ENCODE measurements around the gene A4GNT.
"Not testable (repeated sequence)": the region's sequence is repeated elsewhere in the genome, so short reads cannot be mapped to it uniquely, and the experiment has no call there.

A4GNT gene

DNA sequence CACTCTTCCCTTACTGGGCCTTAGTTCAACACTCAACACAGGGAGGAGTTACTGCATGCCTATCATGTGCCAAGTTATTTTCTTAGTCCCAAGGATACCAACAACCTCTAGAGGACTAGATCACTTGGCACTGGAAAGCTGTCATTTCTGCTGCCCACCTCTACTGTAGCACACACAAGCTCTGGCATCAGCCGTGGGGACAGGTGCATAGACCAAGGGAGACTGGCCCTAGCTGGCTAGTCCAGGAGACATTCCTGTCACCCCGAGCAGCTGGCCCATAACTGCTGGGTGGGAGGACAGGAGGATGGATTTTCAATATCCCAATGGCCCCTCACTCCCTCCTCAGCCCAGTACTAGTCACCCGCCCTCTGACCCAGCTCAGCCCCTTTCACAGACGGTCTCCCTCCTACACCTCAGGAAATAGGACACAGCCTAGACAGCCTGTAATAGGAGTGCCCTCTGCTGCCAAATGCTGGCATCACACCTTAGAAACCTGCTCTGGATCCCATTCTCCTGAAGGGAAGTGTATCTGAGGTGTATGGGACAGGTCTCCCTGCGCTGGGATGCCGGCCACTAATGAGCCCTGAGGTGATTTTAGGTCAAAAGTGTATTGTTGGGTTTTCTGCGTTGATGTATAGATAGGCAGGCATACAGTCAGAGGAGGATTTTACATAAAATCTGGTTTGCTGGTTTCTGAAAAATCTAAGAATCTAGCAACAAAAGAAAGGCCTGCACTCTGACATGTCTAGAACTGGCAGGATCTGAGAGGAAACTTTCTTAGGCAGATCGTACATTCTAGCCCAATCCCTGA lies 13.4 kb downstream of the A4GNT start:
- peak; percentile 46 to 81 for DNase-seq

DNA sequence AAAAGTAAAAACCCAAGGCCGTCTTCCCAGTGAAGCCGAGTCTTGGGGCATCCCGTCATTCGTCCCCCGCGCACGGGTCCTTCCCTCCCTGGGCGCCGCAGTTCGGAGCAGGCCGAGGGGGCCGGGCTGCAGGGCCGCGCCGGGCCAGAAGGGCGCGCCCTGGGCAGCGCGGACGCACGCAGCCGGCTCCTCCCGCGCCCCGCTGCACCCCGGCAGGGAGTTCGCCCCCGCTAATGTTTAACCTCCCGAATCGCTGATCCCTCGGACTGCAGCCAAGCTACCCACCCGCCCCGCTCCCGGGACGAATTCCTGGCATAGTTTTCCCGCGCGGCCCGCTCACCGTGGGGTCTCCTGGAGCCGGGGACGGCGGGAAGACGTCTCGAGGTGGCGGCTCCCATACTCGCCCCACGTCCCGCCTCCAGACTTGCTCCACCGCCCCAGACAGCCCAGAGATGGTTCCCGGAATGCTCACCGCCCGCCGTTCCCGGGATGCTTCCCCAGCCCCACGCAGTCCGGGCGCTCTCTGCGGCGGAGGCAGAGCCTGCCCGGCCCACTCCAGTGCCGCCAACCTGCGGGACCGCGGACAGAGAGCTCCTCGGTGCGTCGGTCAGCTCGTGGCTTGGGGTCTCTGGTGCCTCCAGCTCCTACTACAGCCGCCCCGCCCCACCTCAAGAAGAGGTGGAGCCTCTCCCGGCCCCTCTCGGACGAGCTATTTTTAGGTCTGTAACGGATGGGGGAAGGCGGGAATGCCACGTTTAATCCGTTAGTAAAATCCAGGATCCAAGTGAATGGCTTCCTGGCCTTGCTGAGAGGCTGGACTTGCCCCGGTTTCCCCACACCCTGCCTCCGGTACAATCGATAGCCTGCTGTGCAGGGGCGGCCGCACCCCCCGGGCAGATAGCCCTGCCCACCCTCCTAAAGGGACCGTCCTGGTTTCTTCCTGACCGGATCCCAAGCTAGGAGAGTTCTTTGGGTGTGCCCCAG lies 16.9 kb downstream of the A4GNT start, which contains the start of gene DZIP1L:
Gene DZIP1L (minus strand): TSS at position 621 of the 984 bp plus-strand sequence. CDS start 11,637 bp downstream, outside the sequence.
- peak; percentile 64 for DNase-seq

DNA sequence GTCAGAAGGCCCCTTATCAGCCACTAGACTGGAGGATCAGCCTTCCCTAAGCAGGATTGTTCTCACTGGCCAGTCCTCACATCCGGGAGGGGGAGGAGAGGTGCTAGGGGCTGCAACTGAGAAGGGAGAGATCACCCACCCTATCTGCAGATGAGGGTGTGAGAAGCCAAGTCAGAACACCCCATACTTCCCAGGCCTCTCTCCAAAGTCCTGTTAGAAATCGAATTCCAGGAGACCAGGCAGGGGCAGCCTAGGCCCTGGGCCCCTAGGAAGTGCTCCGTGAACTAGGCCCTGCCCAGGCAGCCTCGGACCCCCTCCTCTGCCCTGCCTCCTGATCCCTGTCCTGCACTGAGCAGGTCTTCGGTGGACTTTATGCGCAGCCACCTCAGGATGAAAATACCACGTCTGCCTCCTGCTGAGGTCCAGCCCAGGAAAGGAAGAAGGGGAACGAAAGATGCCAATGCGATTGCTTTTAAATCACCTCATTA lies 17.7 kb downstream of the A4GNT start:
- no peak for DNase-seq

DNA sequence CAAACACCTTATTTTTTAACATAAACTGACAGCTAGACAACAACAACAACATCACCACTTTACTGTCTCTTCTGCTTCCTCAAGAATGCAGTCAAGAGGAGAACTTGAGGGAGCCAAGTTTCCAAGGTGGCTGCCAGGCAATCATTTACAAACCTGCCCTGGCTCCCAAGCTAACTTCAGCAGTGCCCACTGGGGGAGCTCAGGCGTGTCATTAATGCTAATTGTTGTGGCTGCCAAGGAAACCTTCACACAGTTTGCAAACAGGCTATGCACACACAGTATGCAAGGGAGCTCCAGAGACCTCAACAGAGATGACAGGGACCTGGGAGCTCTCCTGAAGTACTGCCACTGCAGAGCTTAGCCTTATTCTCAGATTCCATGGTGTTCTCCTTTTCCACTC lies 18.9 kb downstream of the A4GNT start:
- peak; percentile 18 to 29 for DNase-seq

DNA sequence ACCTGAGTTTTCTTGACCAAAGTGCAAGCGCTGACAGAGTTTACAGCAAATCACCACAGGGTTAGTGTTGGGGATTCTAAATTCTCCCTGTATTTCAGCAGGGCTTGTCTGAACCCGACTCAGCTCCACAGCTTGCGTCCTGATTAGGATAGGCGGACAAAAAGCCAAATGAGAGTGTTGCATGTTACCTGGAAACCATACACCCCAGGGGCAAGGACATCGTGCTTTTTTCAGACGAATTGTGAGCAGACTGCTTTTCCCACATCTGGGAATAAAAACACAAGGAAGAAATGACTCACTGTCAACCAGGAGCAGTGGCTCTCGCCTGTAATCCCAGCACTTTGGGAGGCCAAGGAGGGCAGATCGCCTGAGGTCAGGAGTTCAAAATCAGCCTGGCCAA lies 19.8 kb downstream of the A4GNT start:
- no peak for DNase-seq

DNA sequence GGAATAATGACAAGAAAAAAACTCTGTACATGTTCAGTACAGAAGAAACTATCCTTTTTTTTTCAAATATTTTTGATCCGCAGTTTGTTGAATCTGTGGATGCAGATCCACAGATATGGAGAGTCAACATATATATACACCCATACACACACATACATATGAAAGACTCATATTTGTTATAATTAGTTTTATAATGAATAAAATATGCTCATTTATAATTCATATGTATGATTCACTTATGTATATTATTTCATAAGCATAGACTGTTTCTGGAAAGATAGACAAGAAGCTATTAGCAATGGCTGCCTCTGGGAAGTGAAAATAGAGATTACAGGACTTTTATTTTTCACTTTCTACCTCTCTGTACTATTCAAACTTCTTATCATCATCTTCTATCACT lies 26.6 kb downstream of the A4GNT start:
- no peak for DNase-seq

DNA sequence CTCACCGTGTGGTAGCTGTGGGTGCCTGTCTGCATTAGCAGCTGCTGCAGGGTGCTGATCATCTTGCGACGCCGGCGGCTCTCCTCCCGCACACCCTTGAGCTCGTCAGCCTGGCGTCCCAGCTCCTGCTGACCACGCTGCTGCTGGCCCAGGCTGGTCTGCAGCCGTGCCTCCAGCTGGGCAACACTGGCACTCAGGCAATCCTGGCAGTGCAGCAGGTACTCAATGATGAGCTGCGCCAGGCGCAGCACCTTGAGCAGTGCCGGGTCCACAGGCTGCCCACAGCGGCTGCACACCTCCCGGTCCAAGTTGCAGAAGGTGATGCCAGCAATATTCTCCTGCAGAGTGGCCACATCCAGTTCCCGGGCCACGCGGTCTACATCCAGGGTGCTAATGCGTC lies 28.7 kb downstream of the A4GNT start:
- DNase-seq, result no peak

DNA sequence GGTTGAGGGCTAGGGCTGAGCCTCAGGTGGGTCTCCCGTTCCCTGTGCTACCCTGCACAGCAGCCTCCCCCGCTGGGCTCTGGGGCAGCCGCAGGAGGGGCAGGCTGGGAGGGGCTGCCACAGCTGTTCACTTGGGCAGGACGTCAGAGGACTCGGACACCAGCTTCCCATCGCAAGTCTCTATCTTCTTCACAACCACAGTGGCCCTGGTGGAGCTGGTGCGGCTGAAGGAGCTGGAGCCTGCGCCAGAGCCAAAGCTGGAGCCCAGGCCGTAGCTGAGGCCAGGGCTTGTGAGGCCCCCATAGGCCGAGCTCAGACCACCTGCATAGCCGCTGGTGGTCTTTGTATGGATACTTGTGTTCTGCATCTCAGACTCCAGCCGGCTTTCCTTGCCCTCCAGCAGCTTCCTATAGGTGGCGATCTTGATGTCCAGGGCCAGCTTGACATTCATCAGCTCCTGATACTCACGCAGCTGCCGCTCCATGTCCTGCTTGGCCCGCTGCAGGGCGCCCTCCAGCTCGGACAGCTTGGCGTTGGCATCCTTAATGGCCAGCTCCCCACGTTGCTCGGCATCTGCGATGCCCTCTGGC lies 30.7 kb downstream of the A4GNT start:
- DNase-seq, result not testable (repeated sequence)

DNA sequence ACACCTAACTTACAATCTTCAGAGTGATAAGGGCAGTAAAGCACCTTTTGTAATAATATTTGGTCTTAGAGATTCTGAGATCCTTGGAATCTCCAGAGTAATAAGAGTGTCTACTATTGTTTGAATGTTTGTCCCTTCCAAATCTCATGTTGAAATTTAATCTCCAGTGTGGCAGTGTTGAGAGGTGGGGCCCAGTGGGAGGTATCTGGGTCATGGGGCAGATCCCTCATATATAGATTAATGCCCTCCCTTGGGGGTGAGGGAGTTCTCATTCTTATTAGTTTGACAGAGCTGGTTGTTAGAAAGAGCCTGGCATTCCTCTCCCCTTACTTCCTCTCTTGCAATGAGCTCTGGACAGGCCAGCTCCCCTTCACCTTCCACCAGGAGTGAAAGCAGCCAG lies 32.8 kb downstream of the A4GNT start:
- DNase-seq, result no peak

DNA sequence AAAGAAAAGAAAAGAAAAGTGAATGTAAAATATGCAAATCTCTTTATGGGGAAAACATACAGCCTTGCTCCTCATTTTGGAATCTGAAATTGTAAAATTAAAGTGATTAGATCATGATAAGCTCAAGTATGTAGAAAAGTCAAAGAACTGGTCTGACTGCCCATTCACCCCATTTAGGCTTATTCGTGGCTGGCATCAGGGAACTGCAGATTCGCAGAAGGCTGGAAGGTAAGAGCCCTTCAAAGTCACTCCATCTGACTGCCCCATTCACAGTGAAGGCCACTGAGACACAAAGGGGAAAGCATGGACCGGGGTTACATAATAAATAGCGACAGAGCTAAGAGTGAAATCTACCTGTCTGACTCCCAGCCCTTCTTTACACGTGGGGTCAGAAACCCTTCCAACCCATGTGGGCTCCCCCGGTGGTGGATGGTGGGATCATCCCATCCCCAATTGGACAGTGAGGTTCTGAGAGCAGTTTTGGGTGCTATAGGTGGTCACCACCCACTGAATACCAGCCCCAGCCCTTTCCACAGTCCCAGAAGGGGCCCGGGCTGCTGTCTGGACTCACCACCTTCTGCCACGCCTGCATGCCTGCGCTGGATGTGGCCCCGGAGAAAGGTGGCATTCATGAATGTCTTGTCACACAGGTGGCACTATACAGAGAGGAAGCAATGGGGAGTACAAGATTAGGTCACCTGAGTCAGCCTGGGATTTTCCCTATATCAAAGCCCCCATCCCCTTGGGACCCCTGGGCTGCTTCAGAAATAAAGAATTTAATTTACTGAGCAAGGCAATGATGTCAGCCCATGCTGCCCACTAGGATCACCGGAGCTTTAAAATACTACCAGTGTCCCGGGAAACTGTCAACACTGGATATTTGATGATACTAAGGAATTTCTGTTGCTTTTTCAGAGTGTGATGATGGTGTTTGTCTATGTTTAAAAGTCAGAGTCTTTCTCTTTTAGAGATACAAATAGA lies 34.7 kb downstream of the A4GNT start:
- DNase-seq, result no peak

DNA sequence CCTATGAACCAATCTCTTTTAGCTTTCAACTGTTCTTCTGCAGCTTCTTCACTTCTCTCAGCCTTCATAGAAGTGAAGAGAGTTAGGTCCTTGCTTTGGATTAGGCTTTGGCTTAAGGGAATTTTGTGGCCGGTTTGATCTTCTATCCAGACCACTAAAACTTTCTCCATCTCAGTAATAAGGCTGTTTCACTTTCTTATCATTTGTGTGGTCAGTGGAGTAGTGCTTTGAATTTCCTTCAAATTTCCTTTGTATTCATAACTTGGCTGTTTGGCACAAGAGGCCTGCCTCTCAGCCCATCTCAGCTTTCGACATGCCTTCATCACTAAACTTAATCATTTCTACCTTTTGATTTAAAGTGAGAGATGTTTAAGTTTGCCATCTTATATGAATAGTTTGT lies 38.5 kb downstream of the A4GNT start:
- no peak for DNase-seq

DNA sequence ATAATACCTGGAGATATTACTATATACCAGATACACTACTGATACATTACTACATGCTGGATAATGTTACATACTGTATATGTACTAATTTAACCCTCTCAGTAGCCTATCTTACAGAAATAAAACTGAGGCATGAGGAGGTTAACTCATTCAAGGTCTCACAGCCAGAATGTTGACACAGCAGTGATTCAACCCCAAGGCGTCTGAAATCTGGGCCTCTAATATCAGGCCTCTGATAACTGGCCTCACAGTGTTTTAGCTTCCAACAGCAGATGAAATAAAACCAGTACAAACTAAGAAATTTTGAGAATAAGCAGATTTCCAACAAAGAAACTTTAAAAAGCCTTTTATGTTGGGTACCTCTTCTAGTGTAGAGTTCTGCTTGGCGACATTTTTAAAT lies 40.2 kb downstream of the A4GNT start:
- no peak for DNase-seq

DNA sequence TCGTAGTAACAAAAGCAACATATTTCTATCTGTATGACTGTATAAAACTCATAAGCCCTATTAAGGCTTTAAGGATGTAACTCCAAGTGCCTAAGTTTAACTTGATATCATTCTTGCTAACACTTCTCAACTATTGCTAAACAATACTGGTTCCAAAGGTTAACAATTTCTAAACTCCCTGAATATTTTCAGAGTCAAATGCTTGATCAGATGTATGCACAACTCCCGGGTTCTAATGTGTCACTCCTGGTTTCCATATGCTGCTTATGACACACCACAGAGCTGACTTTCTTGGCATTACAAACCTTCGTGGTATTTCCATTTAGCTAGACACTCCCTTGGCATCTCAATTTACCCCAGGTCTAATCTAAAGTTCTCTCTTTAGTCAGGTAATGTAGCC lies 43.1 kb downstream of the A4GNT start:
- no peak for DNase-seq

DNA sequence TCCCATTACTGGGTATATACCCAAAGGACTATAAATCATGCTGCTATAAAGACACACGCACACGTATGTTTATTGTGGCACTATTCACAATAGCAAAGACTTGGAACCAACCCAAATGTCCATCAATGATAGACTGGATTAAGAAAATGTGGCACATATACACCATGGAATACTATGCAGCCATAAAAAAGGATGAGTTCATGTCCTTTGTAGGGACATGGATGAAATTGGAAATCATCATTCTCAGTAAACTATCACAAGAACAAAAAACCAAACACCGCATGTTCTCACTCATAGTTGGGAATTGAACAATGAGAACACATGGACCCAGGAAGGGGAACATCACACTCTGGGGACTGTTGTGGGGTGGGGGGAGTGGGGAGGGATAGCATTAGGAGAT lies 46.4 kb downstream of the A4GNT start:
- DNase-seq, result not testable (repeated sequence)

DNA sequence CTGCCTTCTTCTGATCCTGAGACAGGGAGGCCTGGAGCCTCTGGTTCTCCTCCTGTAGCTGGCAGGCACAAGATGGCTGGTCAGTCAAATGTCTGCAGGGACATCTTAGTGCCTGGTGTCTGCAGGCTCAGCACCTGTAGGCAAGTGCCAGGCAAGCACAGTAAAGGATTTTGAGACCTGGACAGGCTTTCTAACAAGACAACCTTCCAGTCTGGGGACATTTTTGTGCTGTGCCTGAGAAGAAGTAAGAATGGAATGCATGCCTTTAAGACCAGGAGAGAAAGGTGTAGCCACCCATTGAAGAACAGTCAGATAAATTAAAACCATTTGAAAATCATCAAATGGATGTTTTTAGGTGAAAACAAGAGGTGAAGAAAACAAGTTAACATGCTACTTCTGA lies 48.0 kb downstream of the A4GNT start:
- DNase-seq, result no peak

DNA sequence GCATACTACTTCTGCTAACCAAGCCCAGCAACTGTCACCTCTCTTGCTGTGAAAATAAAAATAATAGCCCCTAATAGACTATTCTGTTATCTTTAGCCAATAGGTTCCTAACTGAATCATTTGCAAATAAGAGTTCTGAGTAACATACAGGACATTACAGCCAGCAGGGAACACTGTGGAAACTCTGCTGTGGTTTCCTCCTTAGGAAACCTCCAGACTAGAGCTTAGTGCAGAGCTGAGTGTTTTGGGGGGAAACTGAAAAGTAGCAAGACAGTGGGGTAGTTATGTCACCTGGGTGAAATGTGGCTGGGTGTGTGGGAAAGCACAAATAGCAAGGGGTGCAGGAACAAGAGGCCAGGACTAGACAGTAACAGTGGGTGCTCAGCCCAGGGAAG lies 49.2 kb downstream of the A4GNT start:
- DNase-seq, result no peak

DNA sequence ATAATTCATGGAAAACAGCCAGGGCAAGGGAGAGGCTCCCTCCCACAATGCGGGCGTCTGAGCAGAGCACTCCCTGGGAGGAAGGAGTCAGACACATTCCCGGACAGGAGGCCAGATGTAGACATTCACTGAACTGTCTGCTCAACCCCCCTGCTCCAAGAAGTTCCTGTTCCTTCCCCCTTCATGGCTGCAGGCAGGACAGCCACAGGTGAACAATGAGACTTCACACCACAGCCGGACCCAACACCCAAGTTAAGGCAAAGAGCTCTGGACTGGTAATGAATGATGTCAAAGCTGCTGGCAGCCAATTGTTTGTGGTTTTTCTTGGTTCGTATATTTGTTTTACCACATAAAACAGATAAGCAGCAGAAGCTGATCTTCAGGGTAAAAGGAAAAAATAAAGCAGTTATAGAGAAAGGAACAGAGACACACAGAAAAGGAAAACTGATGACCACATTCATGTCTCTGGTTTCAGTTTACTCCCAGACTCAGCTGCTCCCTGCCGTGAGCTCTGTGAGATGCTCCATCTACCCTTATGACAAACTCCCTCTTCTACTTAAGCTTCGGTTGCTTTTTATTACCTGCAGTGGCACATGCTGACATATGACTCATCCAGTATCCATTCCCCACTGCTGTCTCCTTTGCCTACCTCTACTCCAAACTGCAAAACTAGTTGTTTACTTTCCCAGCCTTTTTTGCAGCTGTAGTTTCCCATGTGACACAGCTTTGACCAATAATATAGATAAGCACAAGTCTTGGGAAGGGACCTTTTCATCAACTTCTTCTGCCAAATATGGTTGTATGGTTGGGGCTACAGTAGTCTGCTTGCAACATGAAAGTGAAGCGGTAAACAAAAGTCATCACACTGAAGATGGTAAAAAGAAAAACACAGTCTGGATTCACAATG lies 49.9 kb downstream of the A4GNT start:
- no peak for DNase-seq

DNA sequence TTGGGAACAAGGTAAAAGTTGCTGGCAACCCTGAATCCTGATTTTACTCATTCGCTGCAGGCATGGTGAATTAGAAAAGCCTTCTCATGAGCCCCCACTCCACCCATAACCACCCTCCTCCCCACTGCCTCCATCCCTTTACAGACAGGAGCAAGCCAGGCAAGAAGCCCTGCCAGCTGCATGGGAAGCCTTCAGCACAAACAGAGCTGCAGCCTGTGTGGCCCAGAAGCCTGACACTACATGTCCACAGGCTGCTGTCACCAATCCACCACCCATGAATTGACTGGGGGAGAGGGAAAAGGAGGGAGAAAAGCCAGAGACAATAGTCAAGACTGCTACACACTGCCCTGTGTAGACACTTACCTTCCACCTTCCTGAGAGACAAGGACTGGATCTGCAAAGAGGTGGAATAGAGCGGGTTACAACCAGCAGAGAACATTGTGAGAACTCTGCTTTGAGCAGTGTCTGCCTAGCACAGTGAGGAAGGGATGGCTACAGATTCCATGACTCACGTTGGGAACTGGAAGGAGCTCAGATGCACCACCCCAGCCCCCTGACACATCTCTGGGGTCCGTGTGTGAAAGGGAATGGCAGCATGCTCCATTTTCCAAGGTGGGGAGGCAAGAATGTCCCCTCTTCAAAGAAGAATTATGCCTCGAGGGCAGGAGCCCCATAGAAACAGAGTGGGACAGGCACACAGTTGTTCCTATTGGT lies 50.7 kb downstream of the A4GNT start:
- DNase-seq, result no peak

DNA sequence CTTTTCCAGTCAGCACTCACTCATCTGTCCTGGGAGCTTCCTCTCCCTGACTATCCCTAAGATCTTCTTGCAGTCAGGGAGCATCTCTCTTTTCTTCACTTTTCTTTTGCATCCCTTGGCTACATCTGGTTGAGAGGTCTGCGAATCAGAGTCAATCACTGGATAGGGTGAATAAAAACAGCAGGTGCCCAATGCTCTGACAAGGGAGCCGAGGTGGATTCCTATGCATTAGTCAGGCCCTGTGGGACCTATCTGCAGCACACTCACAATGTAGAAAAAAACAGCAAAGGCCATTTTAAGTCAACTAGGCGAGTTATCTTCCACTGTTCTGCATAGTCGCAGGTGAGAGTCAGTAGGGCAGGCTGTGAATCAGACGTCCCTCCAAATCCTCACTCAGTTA lies 52.3 kb downstream of the A4GNT start:
- no peak for DNase-seq

DNA sequence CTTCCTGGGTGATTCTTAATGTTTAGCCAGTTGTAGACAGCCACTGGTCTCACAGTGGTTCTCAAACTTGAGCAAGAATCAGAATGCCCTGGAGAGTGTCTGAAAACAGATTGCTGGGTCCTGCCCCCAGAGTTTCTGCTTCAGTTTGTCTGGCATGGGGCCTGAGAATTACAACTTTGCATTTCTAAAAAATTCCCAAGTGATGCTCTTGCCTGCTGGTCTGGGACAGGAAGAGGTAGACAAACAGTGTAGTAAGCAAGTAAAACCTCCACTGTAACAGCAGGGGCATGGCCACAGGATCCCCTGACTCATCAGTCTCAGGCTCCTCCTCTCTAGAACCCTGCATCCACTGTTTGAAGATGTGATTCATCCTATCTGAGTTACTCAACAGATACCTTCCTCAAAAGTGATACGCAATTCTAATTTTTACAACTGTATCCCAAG lies 53.3 kb downstream of the A4GNT start:
- no peak for DNase-seq
